Measurements from ENCODE around the gene STYXL2. TPM values are rescaled to one million over a fixed set of nuclear protein-coding genes. Genes with fewer than 3 reads are reported as not detected.

The STYXL2 gene
- total RNA-seq, result 1 to 10 TPM in 2 of 8 experiments, under 1 TPM in 5, not detected in 1; 0.05 to 1.6 (median 0.66) TPM

DNA sequence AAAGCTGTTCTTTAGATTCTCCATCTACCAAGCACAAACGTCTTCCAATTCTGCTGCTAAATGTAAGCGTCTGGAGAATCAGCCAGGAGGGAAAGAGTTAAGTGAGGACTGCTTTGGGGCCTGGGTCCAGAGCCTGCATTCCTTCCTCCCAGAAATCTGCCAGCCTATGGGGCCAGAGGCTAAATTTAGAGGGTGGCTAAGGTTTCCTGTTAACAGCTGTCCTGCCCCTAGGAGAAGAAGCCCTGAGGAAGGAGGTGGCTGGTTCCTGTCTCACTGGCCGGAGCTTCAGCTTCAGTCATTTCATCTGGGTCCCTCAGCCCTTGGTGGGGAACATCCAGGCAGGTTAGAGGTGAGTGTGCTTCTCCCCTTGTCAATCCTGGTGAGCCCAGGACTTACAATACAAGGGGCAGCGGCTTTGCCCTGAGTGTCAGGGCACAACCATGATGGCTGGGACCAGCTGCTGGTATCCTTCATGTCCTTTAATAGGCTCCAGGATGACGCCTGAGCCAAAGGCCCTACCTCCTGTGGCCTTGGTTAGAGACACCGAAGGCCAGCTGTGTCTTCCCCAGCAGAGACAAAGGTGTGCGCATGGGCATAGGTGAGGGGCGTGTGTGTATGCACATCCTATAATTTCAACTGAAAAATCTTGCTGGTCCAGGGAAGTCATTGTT lies at the start of gene STYXL2:
STYXL2 (plus strand) TSS at position 230 of the 671 bp plus-strand sequence. CDS start 775 bp downstream, outside the sequence.
- H3K27ac ChIP-seq, result no peak within 1 kb of the TSS

GRCh38 chr1:167051907-167052306 lies 42.0 kb upstream of the STYXL2 start:
- 44 to 100% (median 94%) methylated on average over 1 to 5 of the region's 5 CpGs; no CpG with 5 or more reads in 1 of the 10 experiments for WGBS, 10 experiments
- no peak for ATAC-seq (replicated peaks in 6 of 8)

More for the DNA sequence above, at the start of gene STYXL2:
- Histone ChIP-seq H3K4me1 (replicated peaks in 1 of 2) (no peaks in the 10 kb centered on the region), H3K4me3 (no peak within 1 kb of the TSS)
- in situ Hi-C loops (cut with MboI; ENCODE audit: low pct_unique_long_range_greater_than_20kb in 2 of 9, low sequenced_read_pairs in 9 of 9, unreplicated experiment in 9 of 9), result loop anchor here in 1 of 9 experiments (25.0 kb wide), 1 partner anchor 118 kb away; the partner anchor contains the start of gene POU2F1
- 17 to 87% (median 78%) methylated on average over 2 to 8 of the region's 8 CpGs; no CpG with 5 or more reads in 3 of the 10 experiments for WGBS, 10 experiments
- peak in 1 of 8 experiments; percentile 17 for ATAC-seq (replicated peaks in 6 of 8)

GRCh38 chr1:167052389-167052788 lies 41.5 kb upstream of the STYXL2 start:
- Histone ChIP-seq H3K27ac (no peak overlapping the region), H3K4me3 (no peak overlapping the region), H3K4me1 (replicated peaks in 1 of 2) (peaks cover 4 to 5% of the 10 kb centered on the region in 2 donors)
- in situ Hi-C loops (cut with MboI; ENCODE audit: low pct_unique_long_range_greater_than_20kb in 2 of 9, low sequenced_read_pairs in 9 of 9, unreplicated experiment in 9 of 9), result loop anchor here in 8 of 9 experiments (10.0 to 25.0 kb wide), 7 partner anchors 138 to 1140 kb away; partner anchors contain the start of gene POU2F1 (in 1 of the 8)
- peak in 3 of 8 experiments; percentile 40 to 86 (median 44) for ATAC-seq (replicated peaks in 6 of 8)
- WGBS, 10 experiments, result 58 to 96% (median 80%) methylated on average over 2 to 8 of the region's 8 CpGs

More at GRCh38 chr1:167051907-167052306, 42.0 kb upstream of the STYXL2 start:
- Histone ChIP-seq H3K4me1 (replicated peaks in 1 of 2) (peaks cover under 1% of the 10 kb centered on the region in 2 donors), H3K27ac (no peak overlapping the region), H3K4me3 (no peak overlapping the region)
- in situ Hi-C loops (cut with MboI; ENCODE audit: low pct_unique_long_range_greater_than_20kb in 2 of 9, low sequenced_read_pairs in 9 of 9, unreplicated experiment in 9 of 9), result loop anchor here in 8 of 9 experiments (10.0 to 25.0 kb wide), 7 partner anchors 137 to 1140 kb away; partner anchors contain the start of gene POU2F1 (in 1 of the 8)

- no peak overlapping the region for H3K4me3 ChIP-seq
- no peak overlapping the region for H3K27ac ChIP-seq
- H3K4me1 ChIP-seq (replicated peaks in 1 of 2), result peaks cover 4 to 8% of the 10 kb centered on the region in 2 donors
- in situ Hi-C loops (cut with MboI; ENCODE audit: low pct_unique_long_range_greater_than_20kb in 2 of 9, low sequenced_read_pairs in 9 of 9, unreplicated experiment in 9 of 9), result loop anchor here in 8 of 9 experiments (10.0 to 25.0 kb wide), 7 partner anchors 140 to 1142 kb away; partner anchors contain the start of gene POU2F1 (in 1 of the 8)
- ATAC-seq (replicated peaks in 6 of 8), result no peak
- WGBS, 10 experiments, result 17 to 100% (median 80%) methylated on average over 1 to 3 of the region's 3 CpGs; no CpG with 5 or more reads in 5 of the 10 experiments
Observed at GRCh38 chr1:167054531-167054930, 39.3 kb upstream of the STYXL2 start.

DNA sequence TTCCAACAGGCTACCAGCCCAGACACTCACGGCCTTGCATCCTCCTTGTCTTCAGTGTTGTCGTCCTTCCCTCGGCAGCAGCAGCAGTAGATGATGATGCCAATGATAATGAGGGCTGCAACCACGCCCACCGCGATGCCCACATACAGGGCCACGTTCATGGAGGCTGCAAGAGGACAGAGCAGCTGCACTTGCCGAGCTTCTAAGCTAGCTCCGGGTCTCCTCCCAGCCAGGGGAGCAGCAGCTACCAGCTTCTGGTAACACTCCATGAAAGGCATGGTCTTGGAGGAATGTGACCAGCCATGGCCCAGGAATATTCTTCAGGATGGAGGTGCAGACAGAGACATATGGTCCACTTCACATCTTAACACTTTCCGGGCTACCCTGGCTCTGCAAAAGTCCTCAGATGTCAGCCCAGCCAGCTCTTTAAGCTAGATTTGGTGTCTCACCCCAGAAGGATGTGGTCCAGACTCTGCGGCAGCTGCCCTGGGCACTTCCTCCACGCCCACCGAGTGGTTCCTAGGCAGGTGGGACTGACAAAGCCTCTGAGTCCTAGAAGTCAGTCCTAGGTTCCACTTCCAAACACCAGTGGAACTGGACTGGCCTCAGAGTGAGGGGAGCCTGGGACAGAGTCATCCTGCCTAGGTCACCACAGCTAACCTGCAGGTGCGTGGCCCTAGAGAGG lies 38.8 kb upstream of the STYXL2 start:
- peaks cover 4 to 8% of the 10 kb centered on the region in 2 donors for H3K4me1 ChIP-seq (replicated peaks in 1 of 2)
- no peak overlapping the region for H3K27ac ChIP-seq
- WGBS, 10 experiments, result 13 to 100% (median 82%) methylated on average over 1 to 9 of the region's 14 CpGs; no CpG with 5 or more reads in 2 of the 10 experiments
- no peak overlapping the region for H3K4me3 ChIP-seq
- in situ Hi-C loops (cut with MboI; ENCODE audit: low pct_unique_long_range_greater_than_20kb in 2 of 9, low sequenced_read_pairs in 9 of 9, unreplicated experiment in 9 of 9), result loop anchor here in 8 of 9 experiments (10.0 to 25.0 kb wide), 7 partner anchors 140 to 1143 kb away; partner anchors contain the start of gene POU2F1 (in 1 of the 8)
- no peak for ATAC-seq (replicated peaks in 6 of 8)

- WGBS, 10 experiments, result 38 to 83% (median 63%) methylated on average over 1 to 6 of the region's 10 CpGs; no CpG with 5 or more reads in 1 of the 10 experiments
- in situ Hi-C loops (cut with MboI; ENCODE audit: low pct_unique_long_range_greater_than_20kb in 2 of 9, low sequenced_read_pairs in 9 of 9, unreplicated experiment in 9 of 9), result loop anchor here in 8 of 9 experiments (10.0 to 25.0 kb wide), 7 partner anchors 142 to 1144 kb away; partner anchors contain the start of gene POU2F1 (in 1 of the 8)
- peak in 6 of 8 experiments; percentile 13 to 51 (median 38) for ATAC-seq (replicated peaks in 6 of 8)
- Histone ChIP-seq H3K4me3 (no peak overlapping the region), H3K4me1 (replicated peaks in 1 of 2) (peaks cover 4 to 8% of the 10 kb centered on the region in 2 donors), H3K27ac (no peak overlapping the region)
Observed at GRCh38 chr1:167056529-167057231, 37.2 kb upstream of the STYXL2 start.

DNA sequence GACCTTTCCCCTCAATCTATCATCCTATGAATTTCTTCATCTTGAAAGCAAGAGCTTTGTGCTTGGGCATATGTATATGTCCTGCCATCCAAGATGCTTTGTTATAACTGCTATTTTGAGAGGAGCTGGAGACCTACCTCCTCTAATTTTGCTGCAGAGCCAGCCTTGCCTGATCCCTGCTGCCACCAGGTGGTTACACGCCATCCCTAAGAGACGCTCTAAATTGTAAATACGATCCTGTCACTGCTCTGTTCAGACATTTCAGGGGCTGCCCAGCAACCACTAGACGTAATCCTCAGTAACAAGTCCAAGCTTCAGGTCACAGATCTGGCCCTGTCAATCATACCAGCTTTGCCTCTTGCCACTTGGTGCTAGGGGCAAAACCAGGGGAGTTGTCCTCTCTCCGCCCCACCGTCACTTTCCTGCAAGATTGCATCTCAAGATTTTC lies 36.6 kb upstream of the STYXL2 start:
- Histone ChIP-seq H3K4me3 (no peak overlapping the region), H3K4me1 (replicated peaks in 1 of 2) (peaks cover 4 to 8% of the 10 kb centered on the region in 2 donors), H3K27ac (no peak overlapping the region)
- ATAC-seq (replicated peaks in 6 of 8), result peak; percentile 22 to 97 (median 95)
- 0 to 51% (median 38%) methylated on average over 1 to 6 of the region's 6 CpGs; no CpG with 5 or more reads in 5 of the 10 experiments for WGBS, 10 experiments
- in situ Hi-C loops (cut with MboI; ENCODE audit: low pct_unique_long_range_greater_than_20kb in 2 of 9, low sequenced_read_pairs in 9 of 9, unreplicated experiment in 9 of 9), result loop anchor here in 8 of 9 experiments (10.0 to 25.0 kb wide), 7 partner anchors 142 to 1145 kb away; partner anchors contain the start of gene POU2F1 (in 1 of the 8)

- in situ Hi-C loops (cut with MboI; ENCODE audit: low pct_unique_long_range_greater_than_20kb in 2 of 9, low sequenced_read_pairs in 9 of 9, unreplicated experiment in 9 of 9), result loop anchor here in 8 of 9 experiments (10.0 to 25.0 kb wide), 7 partner anchors 144 to 1147 kb away; partner anchors contain the start of gene POU2F1 (in 1 of the 8)
- peak; percentile 44 to 80 (median 60) for ATAC-seq (replicated peaks in 6 of 8)
- Histone ChIP-seq H3K4me3 (no peak overlapping the region), H3K4me1 (replicated peaks in 1 of 2) (peaks cover 4 to 8% of the 10 kb centered on the region in 2 donors), H3K27ac (no peak overlapping the region)
- 0 to 90% (median 20%) methylated on average over 2 to 10 of the region's 17 CpGs; no CpG with 5 or more reads in 3 of the 10 experiments for WGBS, 10 experiments
Observed at GRCh38 chr1:167059045-167059808, 34.6 kb upstream of the STYXL2 start.

- in situ Hi-C loops (cut with MboI; ENCODE audit: low pct_unique_long_range_greater_than_20kb in 2 of 9, low sequenced_read_pairs in 9 of 9, unreplicated experiment in 9 of 9), result loop anchor here in 8 of 9 experiments (10.0 to 25.0 kb wide), 9 partner anchors 65 to 1147 kb away; partner anchors contain the start of genes CREG1 (in 1 of the 8) and POU2F1 (in 1 of the 8)
- Histone ChIP-seq H3K4me3 (no peak overlapping the region), H3K27ac (no peak overlapping the region), H3K4me1 (replicated peaks in 1 of 2) (peaks cover 4 to 8% of the 10 kb centered on the region in 2 donors)
- 0 to 60% (median 40%) methylated on average over 1 of the region's 1 CpG; no CpG with 5 or more reads in 3 of the 10 experiments for WGBS, 10 experiments
- ATAC-seq (replicated peaks in 6 of 8), result no peak
Observed at GRCh38 chr1:167059809-167060107, 34.1 kb upstream of the STYXL2 start.

DNA sequence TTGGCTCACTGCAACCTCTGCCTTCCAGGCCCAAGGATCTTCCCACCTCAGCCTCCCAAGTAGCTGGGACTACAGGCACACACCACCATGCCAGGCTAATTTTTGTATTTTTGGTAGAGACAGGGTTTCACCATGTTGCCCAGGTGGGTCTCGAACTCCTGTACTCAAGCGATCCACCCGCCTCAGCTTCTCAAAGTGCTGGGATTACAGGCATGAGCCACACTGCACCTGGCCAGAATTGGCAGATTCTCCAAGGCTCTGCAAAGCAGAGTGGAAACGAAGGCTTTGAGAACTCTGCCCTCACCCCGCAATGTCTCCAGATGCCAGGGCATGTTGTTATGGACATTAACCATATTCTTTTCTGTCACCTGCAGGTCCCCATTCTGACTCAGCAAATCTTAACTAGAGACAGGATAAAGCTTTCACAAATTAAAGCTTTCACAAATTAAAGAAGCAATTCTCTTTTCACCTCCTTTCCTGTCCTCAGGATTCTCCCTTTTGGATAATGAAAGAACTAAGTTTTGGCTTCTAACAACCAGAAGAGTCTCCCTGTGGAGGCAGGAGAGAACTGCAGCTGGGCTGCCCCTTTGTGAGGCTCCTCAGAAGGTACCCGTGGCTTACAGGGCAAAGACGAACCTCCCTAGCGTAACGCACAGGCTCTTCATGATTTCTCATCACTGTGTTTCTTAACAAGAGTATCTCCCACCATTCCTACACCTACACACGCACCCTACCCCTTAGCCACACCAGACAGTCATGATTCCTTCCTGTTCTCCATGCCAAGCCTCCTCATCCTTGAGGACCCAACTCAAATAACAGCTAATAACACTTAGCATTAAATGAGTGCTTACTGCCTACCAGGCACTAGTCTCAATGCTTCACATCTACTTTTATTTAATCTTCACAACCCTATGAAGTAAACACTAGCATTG lies 33.5 kb upstream of the STYXL2 start:
- Histone ChIP-seq H3K4me3 (no peak overlapping the region), H3K4me1 (replicated peaks in 1 of 2) (peaks cover 4 to 8% of the 10 kb centered on the region in 2 donors), H3K27ac (no peak overlapping the region)
- ATAC-seq (replicated peaks in 6 of 8), result no peak
- WGBS, 10 experiments, result 47 to 92% (median 79%) methylated on average over 3 to 10 of the region's 10 CpGs; no CpG with 5 or more reads in 2 of the 10 experiments
- in situ Hi-C loops (cut with MboI; ENCODE audit: low pct_unique_long_range_greater_than_20kb in 2 of 9, low sequenced_read_pairs in 9 of 9, unreplicated experiment in 9 of 9), result loop anchor here in 8 of 9 experiments (10.0 to 25.0 kb wide), 8 partner anchors 64 to 1148 kb away; partner anchors contain the start of genes CREG1 (in 1 of the 8) and POU2F1 (in 1 of the 8)

Data from motor neuron (in vitro differentiated cells).